Measurements from ENCODE around the gene CCDC50.

CCDC50 gene

DNA sequence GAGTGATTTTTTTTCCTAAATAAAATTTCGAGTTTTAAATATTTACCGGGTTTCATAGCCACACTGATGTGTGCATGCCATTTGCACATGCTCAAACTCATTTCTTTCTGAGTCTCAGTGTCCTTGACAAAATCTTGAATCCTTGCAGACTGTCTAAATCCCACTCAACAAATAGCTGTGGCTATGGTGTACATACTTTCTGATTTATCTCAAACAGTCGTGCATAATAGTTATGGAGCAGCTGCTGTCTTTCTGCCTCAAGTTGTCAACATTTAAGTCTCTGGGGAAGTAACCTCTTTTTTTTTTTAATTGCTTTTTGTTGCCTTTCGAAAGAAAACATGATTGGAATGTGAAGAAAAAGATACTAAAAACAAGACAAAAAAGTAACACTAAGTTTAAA lies 53.9 kb downstream of the CCDC50 start:
- no peak for DNase-seq

GRCh38 chr3:191385101-191385500 lies 55.9 kb downstream of the CCDC50 start:
- DNase-seq = no peak

DNA sequence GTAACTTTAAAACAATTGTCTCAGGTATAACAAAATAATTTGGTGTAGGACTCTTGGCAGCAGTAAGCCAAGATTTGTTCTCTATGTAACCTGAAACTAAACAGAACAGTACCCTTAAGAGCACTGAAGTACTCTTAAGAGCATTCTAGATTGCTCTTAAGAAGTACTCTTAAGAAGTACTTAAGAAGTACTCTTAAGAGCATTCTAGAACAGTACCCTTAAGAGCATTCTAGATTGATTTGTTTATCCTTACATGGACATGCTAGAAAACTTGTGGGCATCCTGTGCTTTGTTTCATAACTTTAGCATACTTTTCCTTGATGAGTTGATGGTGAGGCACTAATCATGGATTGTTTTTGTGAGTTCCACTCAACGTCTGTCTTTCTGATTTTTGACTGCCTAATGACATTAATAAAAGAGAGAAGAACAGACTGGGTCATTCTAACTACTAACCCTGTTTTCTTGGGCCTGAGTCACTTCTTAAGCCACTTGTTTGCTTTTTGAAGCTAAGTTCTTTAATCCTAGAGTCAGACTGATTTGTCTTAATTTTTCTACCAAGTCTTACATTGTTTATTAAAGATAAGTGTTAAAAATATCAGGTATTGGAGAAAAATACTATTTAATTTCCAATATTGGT lies 58.4 kb downstream of the CCDC50 start:
- no peak for DNase-seq

DNA sequence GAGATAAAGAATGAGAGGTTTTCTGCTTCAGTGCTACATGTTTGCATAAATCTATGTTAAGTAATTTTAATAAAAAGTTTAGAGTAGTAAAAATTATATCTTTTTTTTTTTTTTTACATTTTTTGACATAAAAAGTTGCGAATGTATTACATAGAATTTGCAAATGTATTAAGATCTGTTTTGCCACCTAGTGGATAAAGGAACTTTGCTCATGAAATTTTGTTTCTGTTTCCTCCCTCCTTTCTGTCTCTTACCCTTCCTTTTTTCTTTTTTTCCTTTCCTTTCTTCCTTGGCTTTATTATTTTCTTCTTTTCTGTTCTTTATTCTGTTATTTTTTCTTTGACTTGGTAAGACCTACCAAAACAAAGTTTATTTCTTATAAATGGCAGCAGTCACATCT lies 59.6 kb downstream of the CCDC50 start:
- DNase-seq = no peak

DNA sequence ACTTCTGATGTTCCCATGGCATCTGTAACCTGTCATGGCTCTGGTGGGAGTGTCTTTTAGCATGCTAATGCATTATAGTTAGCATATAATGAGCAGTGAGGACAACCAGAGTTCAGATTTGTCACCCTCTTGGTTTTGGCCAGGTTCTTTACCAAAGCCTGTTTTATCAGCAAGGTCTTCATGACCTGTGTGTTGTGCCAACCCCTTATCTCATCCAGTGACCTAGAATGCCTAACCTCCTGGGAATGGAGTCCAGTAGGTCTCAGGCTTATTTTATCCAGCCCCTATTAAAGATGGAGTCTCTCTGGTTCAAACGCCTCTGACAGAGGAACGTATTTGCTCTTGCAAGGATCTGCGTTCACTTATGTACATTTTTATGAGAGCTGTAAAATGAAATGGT lies 61.4 kb downstream of the CCDC50 start:
- no peak for DNase-seq

GRCh38 chr3:191391861-191392808 lies 62.9 kb downstream of the CCDC50 start:
- DNase-seq = no peak

GRCh38 chr3:191393146-191393545 lies 64.0 kb downstream of the CCDC50 start:
- no peak for DNase-seq

- no peak for DNase-seq
These were observed 68.6 kb downstream of the CCDC50 start for GRCh38 chr3:191397771-191398170.

DNA sequence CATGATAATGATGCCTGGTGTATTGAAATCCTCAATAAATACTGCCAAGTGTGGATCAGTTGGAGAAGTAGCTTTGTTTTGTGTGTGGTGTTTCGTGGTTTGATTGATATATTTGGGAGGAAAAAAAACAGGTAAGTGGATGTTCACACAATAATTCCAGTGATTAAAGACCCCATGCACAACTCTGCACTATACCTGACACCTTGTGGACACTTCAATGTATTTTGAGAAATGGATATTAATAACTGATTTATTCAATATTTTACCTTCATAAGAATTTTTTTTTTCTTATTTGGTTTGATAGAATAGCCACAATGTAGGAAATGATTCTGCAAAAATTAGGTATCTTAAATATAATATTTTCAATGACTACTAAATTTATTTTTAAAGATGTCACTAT lies 69.4 kb downstream of the CCDC50 start:
- DNase-seq = no peak

DNA sequence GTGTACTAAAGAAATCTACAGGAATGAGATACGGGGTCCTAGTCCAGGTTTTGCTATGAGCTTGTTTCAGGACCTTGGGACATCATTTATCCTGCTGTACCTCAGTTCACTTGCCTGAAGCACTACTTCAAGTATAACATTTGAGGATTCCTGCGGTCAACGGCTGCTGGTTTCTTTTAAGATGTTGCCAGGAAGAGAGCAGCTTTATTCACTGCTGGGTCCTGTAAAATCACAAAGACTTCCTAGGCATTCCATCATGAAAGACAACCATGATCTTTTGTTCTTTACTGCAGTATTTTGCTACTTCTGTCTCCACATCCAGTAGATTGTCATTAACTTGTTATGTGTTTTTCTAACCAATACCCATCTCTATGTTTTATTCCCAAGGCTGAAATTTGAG lies 70.7 kb downstream of the CCDC50 start:
- no peak for DNase-seq

DNA sequence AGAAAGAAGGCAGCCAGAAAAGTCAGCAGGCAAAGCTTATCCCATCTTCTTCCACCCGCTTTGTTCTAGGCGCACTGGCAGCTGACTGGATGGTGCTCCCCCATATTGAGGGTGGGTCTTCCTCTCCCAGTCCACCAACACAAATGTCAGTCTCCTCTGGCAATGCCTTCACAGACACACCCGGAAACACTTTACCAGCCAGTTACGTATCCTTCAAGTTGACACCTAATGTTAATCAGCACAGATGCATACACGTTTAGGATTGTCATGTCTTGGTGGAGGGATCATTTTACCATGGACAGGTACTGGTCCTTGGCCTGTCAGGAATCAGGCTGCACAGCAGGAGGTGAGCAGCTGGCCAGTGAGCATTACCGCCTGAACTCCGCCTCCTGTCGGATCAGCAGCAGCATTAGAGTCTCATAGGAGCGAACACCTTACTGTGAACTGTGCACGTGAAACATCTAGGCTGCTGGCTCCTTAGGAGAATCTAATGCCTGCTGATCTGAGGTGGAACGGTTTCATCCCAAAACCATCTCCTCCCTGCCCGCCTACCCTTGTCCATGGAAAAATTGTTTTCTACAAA lies 72.7 kb downstream of the CCDC50 start:
- DNase-seq = no peak

GRCh38 chr3:191409791-191410359 lies 80.7 kb downstream of the CCDC50 start:
- DNase-seq = no peak

DNA sequence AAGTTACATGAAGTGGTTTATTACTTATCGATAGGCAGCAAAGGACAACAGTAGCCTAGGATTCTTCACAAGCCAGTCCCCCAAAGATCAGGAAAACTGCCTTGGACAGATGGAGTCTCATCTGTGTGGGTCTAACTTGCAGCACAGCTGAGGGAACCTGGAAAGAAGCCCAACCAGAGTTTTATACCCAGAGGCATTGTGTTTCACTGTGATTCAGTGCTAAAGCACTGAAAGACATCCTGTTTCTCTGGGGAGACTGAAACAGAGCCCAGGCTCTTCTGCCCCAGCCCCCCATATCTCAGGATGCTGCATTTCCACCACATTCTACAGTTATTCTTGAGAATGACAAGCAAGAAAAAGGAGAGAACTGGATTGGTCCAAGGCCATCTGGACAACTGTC lies 83.6 kb downstream of the CCDC50 start:
- DNase-seq = no peak

- no peak for DNase-seq
These were observed 85.1 kb downstream of the CCDC50 start for GRCh38 chr3:191414286-191414685.

DNA sequence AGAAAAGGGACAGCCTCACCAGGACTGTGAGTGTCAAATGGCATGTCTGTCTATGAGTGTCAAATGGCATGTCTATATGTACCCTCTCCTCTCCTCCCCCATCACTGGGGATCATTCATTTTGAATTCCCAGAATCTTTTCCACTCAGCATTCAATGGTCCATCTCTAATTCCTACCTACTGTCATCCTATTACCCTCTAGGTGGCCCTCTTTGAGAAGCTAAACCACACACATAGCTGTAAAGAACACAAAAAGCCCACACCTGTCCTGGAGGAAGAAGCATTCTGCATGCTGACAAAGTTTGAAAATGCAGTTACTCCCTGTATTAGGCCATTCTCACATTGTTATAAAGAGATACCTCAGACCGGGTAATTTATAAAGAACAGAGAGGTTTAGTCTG lies 85.5 kb downstream of the CCDC50 start:
- DNase-seq = no peak

DNA sequence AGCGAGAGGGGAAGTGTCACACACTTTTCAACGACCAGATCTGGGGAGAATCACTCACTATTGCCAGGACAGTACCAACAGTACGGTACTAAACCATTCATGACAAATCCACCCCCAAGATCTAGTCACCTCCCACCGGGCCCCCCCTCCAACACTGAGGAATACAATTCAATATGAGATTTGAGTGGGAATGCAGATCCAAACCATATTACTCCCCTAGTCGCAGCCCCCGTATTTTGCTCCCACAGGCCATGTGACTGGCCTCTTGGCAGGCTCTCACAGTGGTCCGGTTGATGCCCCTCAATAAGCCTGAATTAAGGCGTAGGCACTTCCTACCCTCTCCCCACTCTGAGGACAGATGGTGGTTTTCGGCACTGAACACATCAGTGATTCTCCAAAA lies 86.4 kb downstream of the CCDC50 start:
- no peak for DNase-seq

DNA sequence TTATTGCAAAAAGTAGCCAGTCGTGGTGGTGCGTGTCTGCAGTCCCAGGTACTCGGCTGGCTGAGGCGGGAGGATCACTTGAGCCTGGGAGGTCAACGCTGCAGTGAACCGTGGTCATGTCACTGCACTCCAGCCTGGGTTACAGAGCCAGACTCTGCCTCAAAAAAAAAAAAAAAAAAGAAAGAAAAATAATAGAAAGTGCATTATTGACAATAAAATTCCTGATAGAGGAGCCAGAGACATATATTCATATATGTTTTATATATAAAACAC lies 88.2 kb downstream of the CCDC50 start:
- no peak for DNase-seq

DNA sequence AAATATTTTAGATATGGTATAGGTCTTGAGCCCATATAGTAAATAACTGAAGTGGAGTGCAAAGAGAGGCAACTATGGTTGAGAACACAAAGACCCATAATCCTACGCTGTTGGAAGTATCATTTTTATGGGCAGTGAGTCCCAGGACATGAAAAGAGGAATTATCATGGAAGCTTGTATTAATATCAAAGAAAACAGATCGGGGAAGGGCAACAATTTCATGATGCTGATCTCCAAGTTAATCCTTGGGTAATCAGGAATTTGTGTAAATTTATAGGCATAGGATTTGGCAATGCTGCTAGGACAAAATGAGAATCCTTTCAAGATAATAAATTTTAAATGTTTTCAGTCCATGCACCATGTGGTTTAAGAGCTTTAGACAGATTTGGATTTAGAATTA lies 91.6 kb downstream of the CCDC50 start:
- DNase-seq = no peak

DNA sequence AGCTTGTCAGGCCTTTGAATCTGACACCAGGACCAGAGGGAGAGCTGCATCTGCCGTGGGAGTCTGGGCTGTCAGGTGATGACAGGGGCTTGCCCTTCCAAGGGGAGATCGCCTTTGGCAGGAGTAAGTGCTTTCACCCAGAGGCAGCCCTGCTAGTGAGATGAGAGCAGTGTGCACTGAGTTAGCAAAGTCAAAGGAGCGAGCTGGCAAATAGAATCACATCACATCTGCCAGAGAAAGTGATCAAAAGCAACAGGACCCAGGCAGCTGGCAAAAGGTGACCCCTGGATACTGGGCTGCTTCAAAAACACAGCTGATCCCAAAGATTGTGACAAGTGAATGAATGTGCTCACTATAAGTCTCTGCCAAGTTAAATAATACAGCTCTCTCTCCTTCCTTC lies 95.7 kb downstream of the CCDC50 start:
- no peak for DNase-seq

GRCh38 chr3:191425322-191425734 lies 96.1 kb downstream of the CCDC50 start:
- no peak for DNase-seq

- no peak for DNase-seq
These were observed 97.1 kb downstream of the CCDC50 start for GRCh38 chr3:191426311-191426710.

DNA sequence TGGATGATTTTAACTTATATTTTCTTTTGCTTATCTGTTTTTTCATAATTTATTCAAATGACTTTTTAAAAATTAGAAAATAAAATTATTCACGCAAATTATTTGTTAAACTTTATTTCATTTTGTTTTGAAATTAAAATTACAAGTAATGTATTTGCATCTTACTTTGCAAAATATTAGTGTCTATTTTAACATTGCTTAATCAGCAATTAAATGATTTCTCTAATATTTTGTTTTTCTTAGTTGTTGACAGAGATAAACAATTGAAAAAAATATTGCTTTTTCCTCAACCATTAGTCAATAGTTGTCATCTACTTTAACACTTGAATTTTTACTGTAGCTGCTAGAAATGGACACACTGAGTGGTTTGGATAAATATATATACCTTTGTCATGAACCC lies 99.0 kb downstream of the CCDC50 start:
- no peak for DNase-seq

DNA sequence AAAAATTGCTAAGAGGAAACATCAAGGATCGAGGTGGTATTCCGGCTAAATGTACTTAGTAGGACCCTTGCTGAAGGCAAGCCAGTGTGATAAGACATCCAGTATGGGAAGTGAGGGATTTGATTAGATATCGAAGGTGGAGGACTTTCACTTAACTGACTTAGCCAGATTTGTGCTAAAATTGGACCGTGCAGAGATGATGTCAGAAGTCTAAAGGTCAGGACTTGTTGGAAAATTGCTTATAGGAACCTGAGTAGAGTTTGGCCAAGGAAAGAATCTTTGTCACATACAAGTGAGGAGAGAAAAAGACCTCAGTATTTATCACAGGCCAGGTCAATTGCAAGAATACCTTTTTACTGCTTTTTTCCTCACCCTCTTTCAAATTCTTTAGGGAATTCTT lies 100.9 kb downstream of the CCDC50 start:
- DNase-seq = no peak

Data from activated CD4-positive, CD25-positive, alpha-beta regulatory T cell treated with anti-CD3 and anti-CD28 coated beads, Interleukin-2, amount 50 U/mL, for 72 hours (primary cell).